NCI-H1417 (cell line): ENCODE results near the gene TFCP2L1.
A peak's percentile ranks its signal among the peaks of the same experiment; 100 is the strongest.

Experiments
- DNase-seq, 3 experiments: peaks; one replicate each; lab custom pipeline; 2025; lab: John Stamatoyannopoulos, UW

TFCP2L1 gene

DNA sequence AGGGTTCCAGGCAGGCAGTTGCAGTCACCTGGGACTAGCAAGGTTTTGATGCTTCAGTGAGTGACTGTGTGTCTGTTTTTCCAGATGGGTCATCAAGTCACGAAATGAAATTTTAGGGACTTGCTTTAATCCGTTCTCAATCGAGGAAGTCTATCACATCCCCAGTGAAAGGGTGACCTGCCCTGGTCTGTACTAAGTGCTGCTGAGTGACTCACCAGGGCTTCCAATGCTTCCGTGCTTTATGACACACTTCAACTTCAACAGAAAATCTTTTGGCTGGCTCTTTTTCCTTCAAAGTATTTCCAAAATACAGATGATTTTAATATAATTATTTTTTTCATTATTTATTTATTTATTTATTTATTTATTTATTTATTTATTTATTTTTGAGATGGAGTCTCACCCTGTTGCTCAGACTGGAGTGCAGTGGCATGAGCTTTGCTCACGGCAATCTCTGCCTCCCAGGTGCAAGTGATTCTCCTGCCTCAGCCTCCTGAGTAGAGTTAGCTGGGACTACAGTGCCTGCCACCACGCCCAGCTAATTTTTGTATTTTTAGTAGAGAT, 18.4 kb downstream of the TFCP2L1 start:
- DNase-seq, result no peak

DNA sequence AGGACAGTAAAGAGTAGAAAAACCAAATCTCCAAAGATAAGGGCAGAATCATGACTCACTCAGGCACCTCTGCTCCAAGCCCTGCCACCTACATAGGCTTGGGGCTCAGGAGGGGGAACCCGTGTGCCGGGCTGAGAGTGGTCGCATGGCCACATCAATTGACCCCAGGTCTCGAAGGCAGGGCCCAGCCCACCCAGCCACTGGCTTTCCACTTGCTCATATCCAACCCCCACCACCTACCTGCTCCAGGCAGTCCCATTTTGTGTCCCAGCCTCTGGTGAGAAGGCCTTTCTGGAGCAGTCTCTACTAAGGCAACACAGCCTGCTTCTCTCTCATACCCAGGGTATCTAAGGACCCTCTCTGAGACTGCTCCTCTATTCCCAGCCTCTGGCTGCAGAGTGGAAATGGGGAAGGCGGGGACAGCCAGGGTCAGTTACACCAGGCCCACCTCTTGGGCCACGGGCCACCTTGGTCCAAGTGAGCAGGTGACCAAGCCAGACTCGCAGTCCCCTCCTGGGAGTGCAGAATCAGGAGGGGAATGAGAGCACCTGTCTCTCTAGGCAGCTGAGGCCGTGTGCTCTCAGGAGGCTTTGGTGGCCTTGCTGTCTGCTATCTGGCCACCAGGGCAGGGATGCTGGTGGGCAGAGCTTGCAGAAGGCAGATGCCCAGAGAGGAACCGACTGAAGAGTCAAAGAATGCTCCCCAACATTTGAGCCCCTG, 20.8 kb downstream of the TFCP2L1 start:
- DNase-seq, result no peak

DNA sequence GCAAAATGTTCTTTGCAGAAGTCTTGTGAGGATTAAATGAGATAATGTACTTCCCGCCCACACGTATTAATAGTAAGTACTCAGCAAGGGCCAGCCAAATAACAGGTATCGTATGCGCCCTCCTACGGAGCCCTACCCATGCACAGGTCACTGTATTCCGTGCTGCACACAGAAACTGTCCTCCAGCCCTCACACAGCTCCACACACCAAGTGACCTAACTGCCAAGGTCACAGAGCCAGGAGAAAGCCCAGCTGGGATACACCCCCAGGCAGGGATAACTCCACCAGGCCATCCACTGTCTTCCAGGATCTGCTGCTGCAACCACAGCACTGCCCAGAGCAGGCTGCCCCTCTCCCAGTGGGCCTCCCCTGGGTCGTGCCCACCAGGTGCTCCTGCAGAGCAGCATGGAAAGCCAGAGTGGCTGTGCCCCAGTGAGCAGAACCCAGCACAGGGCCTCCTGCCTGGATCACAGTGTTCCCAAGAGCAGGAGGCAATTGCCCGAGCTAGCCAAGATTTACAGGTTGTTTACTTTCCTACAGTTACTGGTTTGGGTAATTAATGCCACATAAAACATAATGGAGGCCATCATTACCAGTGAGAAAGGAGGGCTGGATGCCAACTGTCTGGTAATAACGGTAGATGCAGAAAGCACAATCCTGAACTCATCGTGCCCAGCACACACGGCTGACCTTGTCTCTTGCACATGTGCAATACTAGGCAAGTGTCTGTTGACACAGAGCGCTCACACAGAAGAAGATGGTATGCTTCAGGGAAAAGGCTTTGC, 24.4 kb downstream of the TFCP2L1 start:
- peak; percentile 58 to 96 (median 81) for DNase-seq

DNA sequence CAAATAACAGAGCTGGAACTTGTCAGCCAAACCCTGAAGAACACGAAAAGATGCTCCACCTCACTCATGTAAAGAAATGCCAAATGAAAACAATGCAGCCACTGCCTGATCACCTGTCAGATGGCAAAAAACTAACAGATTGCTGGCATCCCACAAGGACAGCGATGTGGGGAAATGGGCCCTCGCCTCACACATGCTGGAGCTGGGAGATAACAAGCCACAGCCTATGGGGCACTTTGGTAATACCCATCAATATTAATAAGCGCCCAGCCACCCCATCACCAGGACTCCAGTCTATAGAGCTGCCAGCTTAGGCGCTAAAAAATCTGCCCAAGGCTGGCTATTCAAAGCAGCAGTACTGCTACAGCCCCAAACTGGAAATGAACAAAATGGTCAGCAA, 27.0 kb downstream of the TFCP2L1 start:
- DNase-seq, result no peak

DNA sequence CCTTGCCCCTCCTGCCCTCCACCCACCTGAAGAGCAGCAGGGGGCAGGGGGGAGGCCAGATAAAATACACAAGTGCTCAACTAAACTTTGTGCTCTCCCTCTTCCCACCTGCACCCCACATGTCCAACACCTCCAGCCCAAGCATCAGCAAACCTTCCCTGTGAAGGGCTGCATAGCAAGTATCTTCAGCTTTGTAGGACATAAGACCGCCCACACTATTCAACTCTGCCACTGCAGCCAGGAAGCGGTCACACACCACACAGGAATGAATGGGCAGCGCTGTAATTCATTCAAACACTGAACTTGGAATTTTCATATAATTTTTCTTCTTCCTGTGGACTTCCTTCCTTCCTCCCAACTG, 27.5 kb downstream of the TFCP2L1 start:
- DNase-seq, result no peak

DNA sequence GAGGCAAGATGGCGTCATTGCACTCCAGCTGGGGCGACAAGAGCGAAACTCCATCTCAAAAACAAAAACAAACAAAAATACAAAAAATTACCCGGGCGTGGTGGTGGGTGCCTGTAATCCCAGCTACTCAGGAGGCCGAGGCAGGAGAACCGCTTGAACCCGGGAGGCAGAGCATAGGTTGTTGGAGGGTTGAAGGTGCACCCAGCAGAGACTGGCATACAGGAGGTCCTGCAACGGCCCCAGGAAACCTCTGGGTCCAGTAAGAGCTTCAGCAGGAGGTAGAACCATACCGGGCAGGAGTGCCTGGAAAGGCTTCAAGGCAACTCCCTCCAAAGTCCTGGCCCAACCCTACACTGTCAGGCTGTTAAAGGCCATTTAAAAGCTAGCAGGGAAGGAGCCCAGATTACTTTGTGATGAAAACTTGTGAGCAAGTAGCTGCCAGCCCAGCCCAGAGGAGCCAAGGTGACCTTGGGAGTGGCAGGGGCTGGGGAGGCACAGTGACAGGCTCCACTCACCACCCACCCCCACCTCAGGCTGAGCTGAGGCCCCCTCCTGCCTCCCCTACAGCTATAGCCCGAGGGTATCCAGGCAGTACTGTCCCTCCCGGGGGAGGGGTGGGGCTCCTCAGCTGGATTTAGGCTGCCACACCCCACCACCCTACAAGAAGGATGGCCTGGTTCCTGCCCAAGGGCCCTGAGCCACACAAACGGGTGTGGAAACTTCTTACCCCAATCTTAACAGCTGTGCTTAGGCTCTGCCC, 28.1 kb downstream of the TFCP2L1 start:
- no peak for DNase-seq

DNA sequence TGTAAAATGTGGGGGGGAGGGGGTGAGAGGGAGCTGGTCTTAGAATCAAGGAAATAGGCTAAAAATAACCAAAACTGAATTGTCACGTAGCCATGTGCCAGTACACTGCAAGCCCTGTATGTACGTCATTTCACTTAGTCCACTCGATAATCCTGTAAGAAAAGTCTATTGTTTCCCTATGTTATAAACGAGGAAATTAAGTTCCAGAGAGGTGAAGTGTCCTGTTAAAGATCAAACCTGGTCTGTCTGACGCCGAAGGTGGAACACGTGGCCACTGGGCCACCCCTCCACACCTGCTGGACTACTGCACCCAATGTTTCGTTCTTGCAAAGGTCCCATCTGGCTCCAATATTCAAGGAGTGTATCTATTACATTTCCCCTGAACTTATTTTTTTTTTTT, 29.6 kb downstream of the TFCP2L1 start:
- DNase-seq, result peak in 2 of 3 experiments; percentile 35 to 49

DNA sequence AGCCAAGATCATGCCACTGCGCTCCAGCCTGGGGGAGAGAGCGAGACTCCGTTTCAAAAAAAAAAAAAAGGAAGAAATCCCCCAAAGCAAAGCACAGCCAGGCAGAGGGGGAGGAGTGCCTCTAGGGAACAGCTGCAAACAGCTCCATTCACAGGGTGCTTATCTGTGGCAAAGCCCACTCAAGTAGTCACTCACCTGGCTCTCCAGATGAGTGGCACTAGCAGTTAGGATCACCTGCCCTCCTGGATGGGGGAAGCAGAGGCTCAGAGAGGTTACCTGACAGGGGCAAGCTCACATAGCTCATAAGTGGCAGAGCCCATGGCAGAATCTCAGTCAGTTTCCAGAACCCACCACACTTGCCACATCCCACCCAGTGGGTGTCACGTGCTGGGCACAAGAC, 30.3 kb downstream of the TFCP2L1 start:
- DNase-seq, result peak; percentile 59 to 91 (median 87)

DNA sequence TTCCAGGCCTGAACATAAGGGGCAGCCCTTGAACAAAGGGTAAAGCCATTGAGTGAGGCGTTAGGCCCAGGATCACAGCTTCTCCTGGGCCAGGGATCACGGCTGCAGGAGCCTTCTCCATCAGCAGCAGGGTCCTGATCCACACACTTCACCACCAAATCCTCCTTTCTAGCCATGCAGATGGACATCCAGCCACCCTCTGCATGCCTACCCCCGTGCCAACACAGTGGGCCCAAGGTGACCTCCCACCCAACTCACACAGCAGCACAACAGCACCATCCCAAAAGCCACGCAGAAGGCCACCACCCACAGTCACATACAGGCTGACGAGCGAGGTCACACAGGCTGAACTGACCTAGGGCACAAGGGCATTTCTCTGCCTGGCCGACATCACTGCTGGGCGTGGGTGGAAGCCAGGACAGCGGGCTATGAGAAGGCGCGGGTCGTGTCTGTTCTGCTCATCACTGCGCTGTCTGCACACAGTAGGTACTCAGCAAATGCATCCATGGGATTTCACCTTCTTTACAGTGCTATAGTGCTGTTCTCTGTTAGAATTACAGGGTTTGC, 31.2 kb downstream of the TFCP2L1 start:
- no peak for DNase-seq

DNA sequence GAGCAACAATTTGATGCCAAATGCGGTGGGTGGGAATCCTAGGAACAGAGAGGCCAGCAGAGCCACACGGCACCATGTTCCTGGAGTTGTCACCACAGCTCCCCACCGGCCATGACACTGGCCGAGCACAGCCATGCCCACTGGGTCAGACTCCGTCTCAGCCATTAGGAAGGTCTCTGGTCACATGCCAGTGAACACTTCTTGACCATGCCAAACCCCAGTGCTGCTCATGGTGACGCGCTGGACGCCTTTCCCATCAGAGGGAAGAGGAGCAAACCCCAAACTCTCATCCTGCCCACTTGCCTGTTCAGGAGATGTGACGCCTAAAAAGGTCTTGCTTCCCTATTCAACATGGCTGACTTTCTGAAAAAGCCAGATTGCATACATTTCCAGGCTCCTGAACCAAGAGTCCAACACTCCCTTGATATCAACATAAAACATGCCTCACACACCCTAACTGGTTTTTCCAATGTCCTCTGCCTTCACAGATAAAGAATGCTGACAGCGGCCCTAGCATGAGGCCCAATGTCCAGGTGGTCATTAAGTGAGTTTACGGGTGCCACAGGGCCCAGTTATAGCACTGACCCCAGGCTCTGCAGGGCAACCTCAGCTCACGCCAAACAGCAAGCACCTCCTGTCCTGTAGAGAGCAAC, 31.9 kb downstream of the TFCP2L1 start:
- DNase-seq, result no peak

DNA sequence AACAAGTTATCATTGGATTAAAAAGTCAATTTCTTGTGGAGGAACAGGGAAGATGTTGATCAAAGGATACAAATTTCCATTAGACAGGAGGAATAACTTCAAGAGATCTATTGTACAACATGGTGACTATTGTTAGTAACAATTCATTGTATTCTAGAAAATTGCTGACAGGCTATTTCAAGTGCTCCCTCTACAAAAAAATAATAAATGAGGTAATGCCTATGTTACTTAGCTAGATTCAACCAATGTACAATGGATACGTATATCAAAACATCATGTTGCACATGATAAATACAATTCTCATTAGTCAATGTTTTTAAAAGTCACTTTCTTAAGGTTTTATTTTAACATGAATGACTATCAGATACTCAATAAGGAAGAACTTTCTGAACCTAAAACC, 33.5 kb downstream of the TFCP2L1 start:
- DNase-seq, result no peak

DNA sequence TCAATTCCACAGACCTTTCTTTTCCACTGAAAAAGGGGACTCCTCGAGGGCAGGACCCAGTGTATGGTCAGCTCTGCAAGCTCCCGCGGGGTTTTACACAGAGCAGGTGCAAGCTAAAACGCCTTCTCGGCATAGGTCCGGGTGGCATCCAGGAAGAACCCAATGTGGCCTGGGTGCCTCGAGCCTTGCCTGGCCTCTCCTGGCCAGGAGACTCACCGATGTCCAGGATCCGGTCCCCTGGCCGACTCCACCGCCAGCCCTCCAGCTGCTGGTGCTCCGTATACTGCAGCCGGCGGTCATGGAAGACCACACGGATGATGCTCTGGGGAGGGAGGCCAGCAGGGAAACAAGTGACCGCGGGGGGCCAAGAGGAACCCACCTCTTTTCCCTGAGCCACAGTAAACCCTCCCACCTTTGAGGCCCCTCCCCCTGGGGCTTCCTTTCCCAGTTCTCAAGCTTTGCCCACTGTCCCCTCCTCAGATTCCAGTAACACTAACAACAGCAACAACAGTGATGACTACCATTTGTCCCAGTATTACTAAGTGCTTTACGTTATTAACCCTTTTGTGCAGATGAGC, 36.1 kb downstream of the TFCP2L1 start:
- no peak for DNase-seq

DNA sequence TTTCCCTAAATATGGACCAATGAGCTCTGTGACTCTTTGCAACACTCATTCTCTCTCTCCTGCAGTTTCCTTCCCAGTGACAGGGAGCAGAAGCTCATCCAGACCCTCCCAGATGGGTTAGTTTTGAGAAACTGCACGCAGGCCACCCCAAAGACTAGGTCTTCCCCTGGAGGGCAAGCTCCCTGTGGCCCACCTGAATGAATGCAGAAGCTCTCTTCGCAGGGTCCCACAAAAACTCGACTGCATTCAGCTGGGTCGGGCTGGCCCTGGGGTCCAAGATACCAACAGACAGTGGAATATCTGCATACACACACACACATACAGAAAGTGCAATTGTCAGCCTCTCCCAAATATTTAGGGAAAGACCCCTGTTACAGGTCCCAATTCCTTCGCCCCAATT, 37.0 kb downstream of the TFCP2L1 start:
- no peak for DNase-seq

DNA sequence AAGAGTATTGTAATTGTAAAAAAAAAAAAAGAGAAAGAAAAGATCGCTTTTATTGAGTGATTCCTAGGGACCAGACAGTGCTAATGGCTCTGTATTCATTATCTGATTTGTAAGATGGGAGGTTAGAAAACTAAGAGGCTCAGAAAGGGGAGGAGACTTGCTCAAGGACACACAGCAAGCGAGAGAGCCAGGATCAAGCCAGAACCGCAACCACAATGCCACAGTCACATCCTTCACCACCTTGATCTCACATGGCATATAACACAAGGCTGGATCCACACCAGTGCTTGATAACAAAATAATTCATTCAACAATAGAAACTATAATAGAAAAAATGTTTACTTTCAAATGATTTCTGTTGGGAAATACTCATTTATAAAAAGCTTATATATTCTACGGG, 37.5 kb downstream of the TFCP2L1 start:
- DNase-seq, result no peak

DNA sequence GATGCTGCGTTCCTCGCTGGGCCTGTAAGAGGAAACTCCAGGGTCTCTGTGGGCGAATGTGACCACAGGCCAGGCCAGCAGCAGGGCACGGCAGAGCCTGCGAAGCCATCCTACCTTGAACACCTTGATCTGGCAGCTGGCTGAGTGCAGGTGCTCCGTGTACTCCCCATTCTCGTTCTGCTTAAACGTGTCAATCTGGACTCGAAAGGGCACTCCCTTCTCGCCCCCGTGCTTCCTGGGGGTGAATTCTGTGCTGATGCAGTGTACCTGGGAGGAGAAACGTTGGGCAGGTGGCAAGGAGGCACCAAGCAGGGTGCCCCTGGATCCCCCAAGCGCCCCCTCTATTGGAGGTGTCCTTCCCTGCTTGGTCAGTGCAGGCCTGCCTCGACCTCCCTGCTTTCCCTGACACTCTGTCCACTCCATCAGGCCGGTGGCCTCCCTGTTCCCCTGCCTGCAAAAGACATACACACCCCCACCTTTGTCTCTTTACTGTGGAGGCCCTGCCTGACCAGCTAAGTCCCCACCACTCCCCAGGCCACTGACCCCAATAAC, 38.2 kb downstream of the TFCP2L1 start:
- DNase-seq, result no peak

DNA sequence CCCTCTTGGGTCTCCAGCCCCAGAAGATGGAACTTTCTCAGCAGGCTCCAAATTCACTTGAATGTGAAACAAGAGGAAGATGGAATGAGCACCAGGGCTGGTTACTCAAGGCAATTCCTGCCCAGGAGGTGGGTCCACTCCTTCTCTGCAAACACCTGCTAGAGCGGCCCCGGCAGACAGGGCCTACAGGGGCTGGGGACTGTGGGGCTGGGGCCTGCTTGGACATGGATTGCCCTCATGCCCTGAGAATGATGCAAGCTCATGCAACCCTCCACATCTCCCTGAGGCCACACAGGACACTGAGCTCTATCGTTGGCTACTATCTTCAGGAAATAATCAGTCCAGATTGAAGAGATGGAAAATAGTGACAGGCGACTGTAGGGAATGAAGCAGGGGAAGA, 39.1 kb downstream of the TFCP2L1 start:
- DNase-seq, result no peak

DNA sequence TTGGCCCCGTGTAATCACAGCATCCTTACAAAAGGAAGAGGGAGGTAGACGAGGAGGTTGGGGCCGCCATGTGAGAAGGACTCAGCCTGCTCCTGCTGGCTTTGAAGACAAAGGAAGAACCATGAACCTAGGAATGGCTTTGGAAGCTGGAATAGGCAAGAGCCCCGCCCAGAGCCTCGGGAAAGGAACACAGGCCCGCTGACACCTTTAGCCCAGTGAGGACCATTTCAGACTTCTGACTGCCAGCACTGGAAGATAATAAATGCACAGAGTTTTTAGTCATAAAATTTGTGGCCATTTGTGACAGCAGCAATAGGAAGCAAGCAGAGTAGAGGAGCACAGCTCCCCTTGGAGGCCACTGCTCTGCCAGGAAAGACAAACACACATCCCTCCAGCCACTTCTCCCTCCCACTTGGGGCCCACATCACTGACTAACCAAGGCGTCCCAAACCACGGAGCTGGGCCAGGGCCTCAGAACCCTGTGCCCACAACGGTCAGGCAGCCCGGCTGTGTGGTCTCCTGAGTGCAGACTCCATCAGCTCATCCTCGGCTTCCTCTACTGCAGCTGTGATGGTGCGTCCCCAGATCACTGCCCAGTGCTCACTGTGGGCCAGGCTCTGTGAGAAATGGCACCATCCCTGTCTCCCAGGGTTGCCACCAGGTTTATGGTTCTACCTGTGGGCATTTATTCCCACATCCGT, 39.7 kb downstream of the TFCP2L1 start:
- no peak for DNase-seq

DNA sequence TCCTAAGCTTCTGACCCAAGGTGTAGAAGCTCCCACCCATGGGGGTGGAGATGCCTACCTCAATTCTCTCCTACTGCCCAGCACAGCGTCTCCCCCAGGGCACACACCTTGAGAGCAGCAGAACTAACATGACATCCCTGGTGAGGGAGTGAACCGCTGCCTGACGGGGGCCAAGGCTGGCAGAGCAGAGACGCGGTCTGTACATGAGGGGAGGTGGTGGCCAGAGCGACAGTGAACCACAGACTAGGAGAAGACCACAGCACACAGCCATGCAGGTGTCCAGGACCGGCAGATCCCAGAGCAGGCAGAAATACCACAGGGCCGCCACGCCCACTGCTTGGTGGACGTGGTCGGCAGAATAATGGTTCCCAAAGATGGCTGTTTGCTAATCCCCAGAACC, 40.4 kb downstream of the TFCP2L1 start:
- DNase-seq, result no peak

DNA sequence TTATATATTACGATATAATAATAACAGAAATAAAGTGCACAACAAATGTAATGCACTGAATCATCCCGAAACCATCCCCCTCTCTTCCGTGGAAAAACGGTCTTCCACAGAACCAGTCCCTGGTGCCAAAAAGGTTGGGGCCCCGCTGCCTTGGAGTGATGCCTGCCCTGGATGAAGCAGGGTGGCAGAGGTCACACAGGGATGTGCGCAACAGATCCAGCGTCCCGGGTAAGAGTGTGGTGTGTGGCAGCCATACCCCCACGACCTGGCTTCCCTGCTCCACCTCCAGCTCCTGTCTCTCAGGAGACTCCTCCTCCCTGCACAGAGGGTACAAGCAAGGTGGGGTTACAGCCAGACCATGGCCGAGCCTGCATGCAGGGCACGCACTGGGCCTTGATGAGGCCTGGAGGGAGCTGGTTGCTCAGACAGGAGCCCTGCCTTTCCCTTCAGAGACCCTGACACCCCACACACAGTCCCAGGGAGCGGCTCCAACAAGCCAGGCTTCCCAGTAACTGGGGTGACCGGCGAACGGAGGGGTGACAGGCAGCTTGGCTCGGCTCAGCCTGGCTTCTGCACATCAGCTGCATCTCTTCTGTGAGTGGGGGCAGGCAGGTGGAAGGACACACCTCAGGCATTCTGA, 41.1 kb downstream of the TFCP2L1 start:
- DNase-seq, result no peak

DNA sequence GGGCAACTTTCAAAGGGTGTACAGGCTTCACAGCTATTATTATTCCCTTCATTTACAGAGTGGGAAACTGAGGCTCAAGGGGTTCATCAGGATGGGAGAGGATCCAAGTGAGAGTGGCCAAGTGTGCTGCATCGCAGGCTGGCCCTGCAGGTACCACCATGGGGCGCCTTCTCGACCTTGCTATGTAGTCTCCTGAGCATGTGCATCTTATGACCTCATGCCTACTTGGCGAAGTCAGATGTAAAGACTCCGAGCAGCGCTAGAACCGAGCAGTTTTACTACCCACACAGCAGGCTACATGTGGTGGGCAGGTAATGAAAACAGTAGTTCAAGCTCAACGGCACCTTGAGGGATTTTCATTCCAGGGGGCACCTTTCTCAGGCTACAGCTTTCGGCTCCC, 42.0 kb downstream of the TFCP2L1 start:
- peak in 1 of 3 experiments; percentile 34 for DNase-seq
